GM21526 (cell line): ENCODE data around the gene OR1D2.
"Not testable (repeated sequence)": the region's sequence is repeated elsewhere in the genome, so short reads cannot be mapped to it uniquely, and the experiment has no call there.

Experiments used
- ATAC-seq: cut with Tn5 transposase; IDR thresholded peaks from one replicate; pipeline ENCODE4 v1.9.1; 2021; ENCODE audit warnings: moderate library complexity; ENCODE audit not compliant: unreplicated experiment, low FRiP score

Gene OR1D2

GRCh38 chr17:3104322-3104721, at the start of gene OR1D2:
OR1D2 (minus strand) TSS chr17:3104422; CDS start chr17:3092996, 11,426 bp downstream.
- no peak for ATAC-seq

GRCh38 chr17:3137494-3137893, 33.3 kb upstream of the OR1D2 start:
- ATAC-seq: not testable (repeated sequence)

- no peak for ATAC-seq
These were observed 23.2 kb upstream of the OR1D2 start, which contains the start of gene OR1G1 for GRCh38 chr17:3127451-3127850. OR1G1 (minus strand) TSS chr17:3127551; CDS start chr17:3127551, 0 bp downstream.

DNA sequence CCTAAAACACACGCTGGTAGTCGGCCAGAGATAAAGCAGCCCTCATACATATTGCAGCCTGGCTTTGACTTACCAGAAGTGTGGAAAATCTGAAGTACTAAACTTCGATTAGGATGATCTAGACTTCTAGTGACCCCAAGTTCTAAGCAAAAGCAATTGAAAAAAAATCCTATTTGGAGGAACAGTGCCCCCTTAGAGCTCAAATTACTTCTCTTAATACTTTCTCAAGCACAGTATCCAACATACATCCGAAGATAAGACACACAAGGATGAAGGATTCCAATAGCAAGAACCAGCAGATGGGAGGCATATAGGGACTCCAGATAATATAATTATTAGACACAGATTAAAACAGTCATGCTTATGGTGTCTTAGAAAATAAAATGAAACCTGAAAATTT, 30.4 kb downstream of the OR1D2 start:
- ATAC-seq: not testable (repeated sequence)

- not testable (repeated sequence) for ATAC-seq
These were observed 39.0 kb downstream of the OR1D2 start for GRCh38 chr17:3065192-3065591.

DNA sequence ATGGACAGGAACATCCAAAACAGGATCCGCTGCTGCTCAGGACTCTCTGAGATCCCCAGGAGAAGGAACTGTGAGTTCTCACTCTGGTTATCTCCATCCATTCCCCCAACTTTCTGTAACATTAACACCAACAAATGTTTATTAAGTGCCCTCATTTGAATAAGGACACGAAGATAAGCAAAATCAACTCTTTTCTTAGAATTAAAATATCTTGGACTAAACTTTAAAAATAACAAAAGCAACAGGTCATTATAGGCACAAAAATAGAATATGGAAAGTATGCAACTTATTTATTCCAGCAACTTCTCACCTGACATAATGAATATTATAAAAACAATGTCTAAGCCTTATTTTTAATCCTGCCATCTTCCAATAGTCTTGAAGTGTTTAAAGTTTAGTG, 40.7 kb downstream of the OR1D2 start, which contains the start of gene OR1D5:
OR1D5 (minus strand) TSS at position 101 of the 400 bp plus-strand sequence; CDS start at position 101, 0 bp downstream.
- ATAC-seq: not testable (repeated sequence)

DNA sequence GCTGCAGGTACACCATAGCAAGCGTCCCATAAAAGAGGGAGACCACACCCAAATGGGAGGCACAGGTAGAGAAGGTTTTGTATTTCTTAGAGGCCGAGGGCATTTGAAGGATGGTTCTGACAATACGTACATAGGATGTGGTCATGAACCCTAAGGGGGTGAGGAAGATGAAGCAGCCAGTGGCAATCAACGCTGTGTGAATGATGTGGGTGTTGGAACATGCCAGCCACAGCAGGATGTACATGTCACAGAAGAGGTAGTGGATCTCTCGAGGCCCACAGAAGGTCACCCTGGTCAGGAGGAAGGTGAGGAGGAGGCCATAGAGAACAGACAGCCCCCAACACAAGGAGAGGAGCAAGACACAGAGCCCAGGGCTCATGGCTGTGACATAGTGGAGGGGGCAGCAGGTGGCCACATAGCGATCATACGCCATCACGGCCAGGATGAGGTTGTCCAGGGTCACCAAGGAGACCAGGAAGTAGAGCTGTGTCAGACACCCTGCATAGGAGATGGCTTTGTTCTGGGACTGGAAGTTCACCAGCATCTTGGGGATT, 41.3 kb downstream of the OR1D2 start:
- ATAC-seq: not testable (repeated sequence)

DNA sequence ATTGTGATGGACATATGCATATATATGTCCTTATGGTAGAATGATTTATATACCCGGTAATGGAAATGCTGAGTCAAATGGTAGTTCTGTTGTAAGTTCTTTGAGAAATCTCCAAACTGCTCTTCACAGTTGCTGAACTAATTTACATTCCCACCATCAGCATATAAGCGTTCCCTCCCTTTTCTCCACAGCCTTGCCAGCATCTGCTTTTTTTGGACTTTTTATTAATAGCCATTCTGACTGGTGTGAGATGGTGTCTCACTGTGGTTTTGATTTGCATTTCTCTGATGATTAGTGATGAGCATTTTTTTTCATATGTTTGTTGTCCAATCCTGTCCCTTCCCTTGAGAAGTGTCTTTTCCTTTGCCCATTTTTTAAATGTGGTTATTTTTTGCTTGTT, 49.4 kb downstream of the OR1D2 start:
- ATAC-seq: not testable (repeated sequence)

GRCh38 chr17:3049705-3050295, 54.4 kb downstream of the OR1D2 start:
- ATAC-seq: no peak

DNA sequence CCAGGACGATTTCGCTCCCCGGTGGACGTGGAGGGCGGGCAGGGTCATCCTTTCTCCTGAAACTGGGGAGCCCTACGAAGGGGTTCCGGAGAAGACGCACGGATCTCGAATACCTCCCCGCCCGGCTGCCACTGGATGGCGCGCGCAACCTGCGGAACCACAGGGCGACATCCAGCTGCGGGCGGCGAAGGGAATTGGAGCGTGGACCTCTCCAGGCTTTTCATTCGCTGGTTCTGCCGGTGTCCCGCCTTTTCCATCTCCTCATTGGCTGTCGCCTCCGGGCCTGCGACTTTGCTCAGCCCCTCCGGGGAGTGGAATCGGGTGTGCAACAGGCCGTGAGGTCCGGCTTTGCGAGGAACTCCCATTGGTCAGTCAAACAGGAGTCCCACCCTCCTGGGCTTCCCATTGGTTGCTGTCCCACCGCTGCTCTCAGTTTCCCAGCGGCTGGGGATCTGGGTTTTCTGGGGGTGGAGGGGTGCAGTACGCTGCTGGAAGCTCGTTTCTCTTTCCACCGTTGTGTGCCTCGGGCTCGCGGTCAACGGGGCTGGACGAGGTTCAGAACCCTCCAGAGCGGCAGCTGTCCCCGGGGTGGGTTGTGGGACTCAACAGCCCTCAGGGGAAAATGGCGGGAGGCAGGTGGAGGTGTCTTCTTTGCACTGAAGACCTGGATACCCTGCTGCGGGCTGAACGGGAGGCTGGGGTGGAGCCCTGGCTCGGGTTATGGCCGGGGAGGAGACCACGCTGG, 55.3 kb downstream of the OR1D2 start:
- peak; percentile 93 for ATAC-seq

GRCh38 chr17:3046753-3047152, 57.5 kb downstream of the OR1D2 start:
- ATAC-seq: no peak

GRCh38 chr17:3043737-3044365, 60.4 kb downstream of the OR1D2 start:
- no peak for ATAC-seq

DNA sequence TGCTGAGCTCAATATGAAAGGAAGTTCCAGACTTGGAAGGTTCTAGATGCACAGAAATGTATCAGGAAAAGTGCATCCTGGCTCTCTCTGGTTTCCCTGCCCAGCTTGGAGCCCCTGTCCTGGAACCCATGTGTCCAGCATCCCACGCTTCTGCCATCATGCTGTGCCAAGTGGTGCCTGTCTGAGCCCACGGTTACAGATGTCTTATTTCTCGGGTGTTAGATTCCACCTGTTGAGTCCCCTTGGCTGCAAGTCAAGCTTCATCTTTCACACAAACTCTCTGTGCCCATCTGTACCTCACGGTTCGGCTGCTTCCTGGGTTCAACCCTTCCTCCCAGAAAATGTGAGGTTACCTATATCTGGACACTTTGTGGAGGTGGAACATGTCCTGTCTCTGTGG, 63.3 kb downstream of the OR1D2 start:
- ATAC-seq: no peak

DNA sequence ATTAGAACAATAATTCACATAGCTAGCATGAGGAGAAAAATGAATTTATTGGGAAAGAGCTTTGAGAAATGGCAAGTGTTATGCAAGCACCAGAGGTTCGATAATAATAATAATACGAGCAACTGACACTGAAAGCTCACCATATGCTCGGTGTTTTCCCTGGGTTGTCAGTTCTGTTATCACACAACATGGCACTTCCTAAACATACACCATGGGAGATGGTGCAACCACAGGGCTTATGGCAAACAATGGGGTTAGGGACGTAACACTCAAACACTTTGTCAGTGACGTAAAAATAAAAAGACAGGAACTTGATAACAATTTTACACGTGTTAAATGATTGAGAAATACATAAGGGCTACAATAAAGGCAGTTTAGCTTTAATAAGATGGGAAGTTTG, 64.5 kb downstream of the OR1D2 start:
- no peak for ATAC-seq

DNA sequence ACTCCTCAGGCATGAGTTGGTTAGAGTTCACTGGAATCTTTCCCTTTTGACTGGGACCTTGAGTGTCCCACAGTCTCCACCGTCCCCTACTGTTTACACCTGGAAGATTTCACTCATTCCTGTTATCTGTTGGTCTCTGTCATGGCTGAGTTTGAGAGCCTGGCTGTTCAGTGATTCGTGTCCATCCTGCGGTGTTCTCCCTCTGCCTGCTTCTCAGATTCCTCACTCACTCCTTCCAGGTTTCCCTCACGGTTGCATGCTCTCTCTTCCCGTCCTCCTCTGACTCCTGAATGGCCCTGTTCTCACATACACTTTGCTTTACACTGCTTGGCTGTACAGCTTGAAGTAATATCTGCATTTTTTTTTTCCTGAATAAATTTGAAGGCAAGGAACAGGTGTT, 65.3 kb downstream of the OR1D2 start:
- ATAC-seq: no peak
